Epithelial cell of proximal tubule (primary cell): ENCODE results near the gene ITM2C. TPM values are rescaled to one million over a fixed set of nuclear protein-coding genes. Genes with fewer than 3 reads are reported as not detected.
A peak's percentile ranks its signal among the peaks of the same experiment; 100 is the strongest.

ENCODE experiments used
- DNase-seq: peaks from one replicate; pipeline ENCODE4 v3.0.0-alpha.2; 2011; ENCODE audit warnings: low read depth
- H3K4me3 ChIP-seq: 2 replicates; pipeline ENCODE4 v1.5.1; 2011; ENCODE audit warnings: low read depth, mild to moderate bottlenecking, low read length
- CTCF ChIP-seq: conservative IDR thresholded peaks from 2 replicates; pipeline ENCODE4 v1.5.1; 2012; ENCODE audit warnings: low read depth, mild to moderate bottlenecking, low read length
- total RNA-seq: library from RNA; depleted of rRNA; stranded (reverse); fragments of >200 nt; gene quantifications from 2 replicates; pipeline ENCODE4 v1.2.3, GENCODE V29; 2015

ITM2C gene
- total RNA-seq, 1 donor from 2014 or later: 169 TPM

- TF ChIP-seq CTCF: peak; percentile 77
- DNase-seq: no peak
- H3K4me3 ChIP-seq: no peak overlapping the region
Measured at GRCh38 chr2:230849633-230850357, 14.9 kb upstream of the ITM2C start.

GRCh38 chr2:230850358-230850658 is 14.4 kb upstream of the ITM2C start:
- DNase-seq: no peak
- no peak overlapping the region for H3K4me3 ChIP-seq
- no peak for TF ChIP-seq CTCF

GRCh38 chr2:230852113-230852512 is 12.6 kb upstream of the ITM2C start:
- H3K4me3 ChIP-seq: no peak overlapping the region
- no peak for TF ChIP-seq CTCF
- no peak for DNase-seq

- no peak for DNase-seq
- no peak for TF ChIP-seq CTCF
- H3K4me3 ChIP-seq: no peak overlapping the region
Measured at GRCh38 chr2:230861552-230862255, 3.0 kb upstream of the ITM2C start.

- TF ChIP-seq CTCF: no peak
- DNase-seq: no peak
- H3K4me3 ChIP-seq: no peak overlapping the region
Measured at GRCh38 chr2:230862292-230862691, 2.5 kb upstream of the ITM2C start.

GRCh38 chr2:230863031-230863430 is 1.7 kb upstream of the ITM2C start:
- no peak for DNase-seq
- no peak overlapping the region for H3K4me3 ChIP-seq
- no peak for TF ChIP-seq CTCF
